HG03025 (cell line): ENCODE results near the gene COQ8A.

Source experiments
- ATAC-seq: cut with Tn5 transposase; IDR thresholded peaks from one replicate; pipeline ENCODE4 v1.9.1; 2021; ENCODE audit warnings: mild to moderate bottlenecking, moderate library complexity; ENCODE audit not compliant: unreplicated experiment, low FRiP score

The COQ8A gene

GRCh38 chr1:226971765-226972164 is 31.7 kb downstream of the COQ8A start:
- no peak for ATAC-seq

- no peak for ATAC-seq
Measured at GRCh38 chr1:226972931-226973330, 32.8 kb downstream of the COQ8A start.

GRCh38 chr1:226973371-226973897 is 33.3 kb downstream of the COQ8A start:
- ATAC-seq: no peak

- ATAC-seq: no peak
Measured at GRCh38 chr1:226973898-226974543, 33.9 kb downstream of the COQ8A start.

GRCh38 chr1:226974544-226975258 is 34.6 kb downstream of the COQ8A start:
- no peak for ATAC-seq

GRCh38 chr1:226975259-226976250 is 35.5 kb downstream of the COQ8A start:
- ATAC-seq: no peak

- no peak for ATAC-seq
Measured at GRCh38 chr1:226976276-226976977, 36.3 kb downstream of the COQ8A start.

- ATAC-seq: no peak
Measured at GRCh38 chr1:226976978-226977642, 37.0 kb downstream of the COQ8A start.

- no peak for ATAC-seq
Measured at GRCh38 chr1:226977643-226978431, 37.7 kb downstream of the COQ8A start.

GRCh38 chr1:226978432-226979114 is 38.5 kb downstream of the COQ8A start:
- ATAC-seq: no peak

GRCh38 chr1:226979115-226979516 is 39.0 kb downstream of the COQ8A start:
- no peak for ATAC-seq

GRCh38 chr1:226979517-226980121 is 39.5 kb downstream of the COQ8A start:
- no peak for ATAC-seq

- no peak for ATAC-seq
Measured at GRCh38 chr1:226980122-226980560, 40.0 kb downstream of the COQ8A start.

- ATAC-seq: no peak
Measured at GRCh38 chr1:226980565-226981385, 40.7 kb downstream of the COQ8A start.

- no peak for ATAC-seq
Measured at GRCh38 chr1:226981386-226981817, 41.3 kb downstream of the COQ8A start.

- no peak for ATAC-seq
Measured at GRCh38 chr1:226981838-226982237, 41.7 kb downstream of the COQ8A start.
